CD4-positive, CD25-positive, alpha-beta regulatory T cell (primary cell): Measurements from ENCODE around the gene CPA5. TPM values are rescaled to one million over a fixed set of nuclear protein-coding genes. Genes with fewer than 3 reads are reported as not detected.

ENCODE experiments used
- ATAC-seq, 2 donors: fragments of 150-1000 bp; cut with Tn5 transposase; one replicate each; pipeline ENCODE4 v1.10.0; 2021; ENCODE audit warnings: low read depth in 2 of 2, moderate number of reproducible peaks in 2 of 2, moderate library complexity in 1 of 2
- DNase-seq, 3 donors: peaks; one replicate each; pipeline versions ENCODE4 v3.0.0 to v3.0.0-alpha.2; 2012 to 2022; ENCODE audit warnings: mixed read lengths in 1 of 3
- H3K27ac ChIP-seq: one replicate; pipeline ENCODE4 v1.7.0; 2013; ENCODE audit warnings: mild to moderate bottlenecking, low read length; ENCODE audit not compliant: insufficient read depth, poor library complexity, severe bottlenecking
- H3K27me3 ChIP-seq: one replicate; pipeline ENCODE4 v1.7.0; 2013; ENCODE audit warnings: low read length; ENCODE audit not compliant: control insufficient read depth, insufficient read depth
- H3K36me3 ChIP-seq: one replicate; pipeline ENCODE4 v1.7.0; 2013; ENCODE audit warnings: mild to moderate bottlenecking, low read length, moderate library complexity; ENCODE audit not compliant: control insufficient read depth, insufficient read depth
- H3K4me1 ChIP-seq: 2 replicates; pipeline ENCODE4 v1.7.0; 2013; ENCODE audit warnings: mild to moderate bottlenecking, low read length; ENCODE audit not compliant: insufficient read depth, control insufficient read depth, poor library complexity, severe bottlenecking
- H3K4me3 ChIP-seq: one replicate; pipeline ENCODE4 v1.7.0; 2013; ENCODE audit warnings: low read depth, mild to moderate bottlenecking, low read length, moderate library complexity
- H3K9me3 ChIP-seq, 2 experiments: 1 replicate in 1 of 2; 2 replicates in 1 of 2; pipeline ENCODE4 v1.7.0; 2013; ENCODE audit warnings: low read length in 2 of 2, mild to moderate bottlenecking in 1 of 2, moderate library complexity in 1 of 2; ENCODE audit not compliant: control insufficient read depth in 2 of 2
- H3K27ac Mint-ChIP-seq, 3 donors: one replicate each; pipeline ENCODE4 v1.8.0; 2020 to 2022; ENCODE audit warnings: mild to moderate bottlenecking in 3 of 3, mixed read lengths in 3 of 3, moderate library complexity in 2 of 3
- H3K27me3 Mint-ChIP-seq: one replicate; pipeline ENCODE4 v1.8.0; 2022; ENCODE audit warnings: mild to moderate bottlenecking, mixed read lengths
- H3K36me3 Mint-ChIP-seq: one replicate; pipeline ENCODE4 v1.8.0; 2020; ENCODE audit warnings: mixed read lengths
- H3K4me1 Mint-ChIP-seq, 4 donors: one replicate each; pipeline ENCODE4 v1.8.0; 2020 to 2022; ENCODE audit warnings: mixed read lengths in 4 of 4, mild to moderate bottlenecking in 1 of 4
- H3K4me3 Mint-ChIP-seq, 4 donors: one replicate each; pipeline ENCODE4 v1.8.0; 2020 to 2022; ENCODE audit warnings: mild to moderate bottlenecking in 4 of 4, mixed read lengths in 4 of 4, moderate library complexity in 3 of 4
- H3K9me3 Mint-ChIP-seq, 7 donors: one replicate each; pipeline ENCODE4 v1.8.0; 2020 to 2022; ENCODE audit warnings: mixed read lengths in 7 of 7, mild to moderate bottlenecking in 3 of 7, moderate library complexity in 2 of 7
- polyA plus RNA-seq, 4 donors: library from polyadenylated mRNA; unstranded; fragments of 300-500 nt; fragmentation: Illumina TruSeq; gene quantifications; one replicate each; pipeline ENCODE4 v1.2.3, GENCODE V29; 2021
- total RNA-seq: library from RNA; stranded (reverse); gene quantifications from one replicate; pipeline ENCODE4 v1.2.3, GENCODE V29; 2022

Gene CPA5
- total and polyA plus RNA-seq, 5 donors from 2014 or later = 4.3 to 86.2 (median 59.1) TPM

DNA sequence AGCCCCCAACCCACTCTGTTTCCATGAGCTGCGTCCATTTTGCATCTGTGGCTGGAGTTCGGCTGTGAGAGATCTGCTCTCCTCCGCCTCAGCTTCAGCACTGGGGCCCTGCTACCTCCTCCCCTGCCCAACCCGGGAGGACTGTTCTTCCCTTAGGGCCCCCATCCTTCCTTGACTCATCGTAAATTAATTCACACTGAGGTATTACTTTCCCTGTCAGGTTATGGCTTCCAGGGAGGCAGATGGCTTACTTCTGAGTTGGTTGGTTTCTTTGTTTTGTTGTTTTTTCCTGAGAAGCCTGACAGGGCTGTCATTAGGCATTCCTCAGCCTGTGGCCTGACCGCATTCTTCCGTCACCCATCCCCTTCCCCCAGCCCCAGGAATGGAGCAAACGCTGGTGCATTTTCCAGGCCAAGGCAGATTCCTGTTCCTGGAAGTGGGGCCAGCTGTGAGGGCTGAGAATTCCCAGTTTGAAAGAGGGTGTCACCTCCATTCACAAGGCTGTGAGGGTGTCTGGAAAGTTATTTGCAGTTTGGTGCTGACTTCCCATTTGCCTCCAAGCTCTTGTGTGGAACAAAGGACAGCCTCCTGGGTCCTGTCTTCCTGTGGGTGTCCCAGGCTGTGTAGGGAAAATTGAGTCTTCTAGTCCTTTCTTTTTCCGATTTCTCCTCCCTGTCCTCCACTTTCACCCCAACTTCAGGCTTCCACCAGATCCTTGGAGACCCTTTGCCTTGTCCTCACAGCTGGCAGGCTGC, 11.7 kb downstream of the CPA5 start:
- Mint-ChIP-seq H3K27me3 (peaks cover 5% of the 10 kb centered on the region), H3K27ac (no peak overlapping the region), H3K9me3 (peaks cover 0 to 13% (median 3%) of the 10 kb centered on the region in 7 donors), H3K36me3 (peaks cover 7% of the 10 kb centered on the region), H3K4me1 (peaks cover 0 to 7% (median 5%) of the 10 kb centered on the region in 4 donors), H3K4me3 (no peak overlapping the region)
- H3K27ac ChIP-seq = no peak overlapping the region
- ATAC-seq = no peak
- H3K9me3 ChIP-seq = peaks cover 0 to 5% of the 10 kb centered on the region in 2 experiments
- no peaks in the 10 kb centered on the region for H3K27me3 ChIP-seq
- DNase-seq = no peak
- H3K4me1 ChIP-seq = no peaks in the 10 kb centered on the region
- no peaks in the 10 kb centered on the region for H3K36me3 ChIP-seq
- H3K4me3 ChIP-seq = no peak overlapping the region

GRCh38 chr7:130356876-130357611, 12.4 kb downstream of the CPA5 start:
- Histone ChIP-seq H3K4me3 (no peak overlapping the region), H3K27ac (no peak overlapping the region), H3K27me3 (no peaks in the 10 kb centered on the region), H3K9me3 (peaks cover 0 to 5% of the 10 kb centered on the region in 2 experiments), H3K4me1 (no peaks in the 10 kb centered on the region), H3K36me3 (no peaks in the 10 kb centered on the region)
- DNase-seq (no peak), ATAC-seq (no peak)
- H3K4me1 Mint-ChIP-seq = peaks cover 0 to 7% (median 4%) of the 10 kb centered on the region in 4 donors
- H3K9me3 Mint-ChIP-seq = peaks cover 0 to 13% (median 3%) of the 10 kb centered on the region in 7 donors
- H3K27me3 Mint-ChIP-seq = peaks cover 5% of the 10 kb centered on the region
- no peak overlapping the region for H3K27ac Mint-ChIP-seq
- peaks cover 7% of the 10 kb centered on the region for H3K36me3 Mint-ChIP-seq
- no peak overlapping the region for H3K4me3 Mint-ChIP-seq

DNA sequence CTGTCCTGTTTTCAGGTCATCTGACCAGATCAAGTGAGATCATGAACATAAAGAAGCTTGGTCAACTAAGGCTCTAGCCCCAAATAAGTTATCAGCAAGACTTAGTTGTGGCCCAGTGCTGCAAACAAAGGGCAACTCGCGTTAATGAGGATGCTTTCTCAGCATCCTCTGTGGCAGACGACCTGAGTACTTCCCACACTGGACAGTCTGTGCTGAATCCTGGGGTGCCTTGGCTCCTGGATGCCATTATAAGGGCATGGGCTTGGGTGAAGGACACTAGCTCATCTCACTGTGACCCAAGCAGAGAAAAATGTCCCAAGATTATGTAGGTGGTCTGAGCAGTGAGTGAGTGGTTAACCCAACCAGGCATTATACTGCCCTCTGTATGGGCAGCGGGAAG, 13.9 kb downstream of the CPA5 start:
- H3K27me3 Mint-ChIP-seq = peaks cover 3% of the 10 kb centered on the region

GRCh38 chr7:130359276-130359857, 14.8 kb downstream of the CPA5 start:
- no peak overlapping the region for H3K4me3 ChIP-seq
- no peaks in the 10 kb centered on the region for H3K27me3 ChIP-seq
- H3K36me3 Mint-ChIP-seq = peaks cover 7% of the 10 kb centered on the region
- no peak overlapping the region for H3K27ac ChIP-seq
- H3K4me3 Mint-ChIP-seq = no peak overlapping the region
- no peaks in the 10 kb centered on the region for H3K36me3 ChIP-seq
- peaks cover 0 to 5% of the 10 kb centered on the region in 2 experiments for H3K9me3 ChIP-seq
- no peaks in the 10 kb centered on the region for H3K4me1 ChIP-seq
- no peak for DNase-seq
- H3K27ac Mint-ChIP-seq = no peak overlapping the region
- ATAC-seq = no peak
- peaks cover 0 to 3% (median 0%) of the 10 kb centered on the region in 4 donors for H3K4me1 Mint-ChIP-seq
- no peaks in the 10 kb centered on the region for H3K27me3 Mint-ChIP-seq
- peaks cover 0 to 13% (median 3%) of the 10 kb centered on the region in 7 donors for H3K9me3 Mint-ChIP-seq

More for the DNA sequence above, 13.9 kb downstream of the CPA5 start:
- no peaks in the 10 kb centered on the region for H3K36me3 ChIP-seq
- ATAC-seq (no peak), DNase-seq (no peak)
- Mint-ChIP-seq H3K27ac (no peak overlapping the region), H3K9me3 (peaks cover 0 to 13% (median 3%) of the 10 kb centered on the region in 7 donors), H3K36me3 (peaks cover 7% of the 10 kb centered on the region), H3K4me1 (peaks cover 0 to 4% (median 3%) of the 10 kb centered on the region in 4 donors), H3K4me3 (no peak overlapping the region)
- H3K27ac ChIP-seq = no peak overlapping the region
- no peaks in the 10 kb centered on the region for H3K4me1 ChIP-seq
- no peaks in the 10 kb centered on the region for H3K27me3 ChIP-seq
- H3K4me3 ChIP-seq = no peak overlapping the region
- H3K9me3 ChIP-seq = peaks cover 0 to 5% of the 10 kb centered on the region in 2 experiments

DNA sequence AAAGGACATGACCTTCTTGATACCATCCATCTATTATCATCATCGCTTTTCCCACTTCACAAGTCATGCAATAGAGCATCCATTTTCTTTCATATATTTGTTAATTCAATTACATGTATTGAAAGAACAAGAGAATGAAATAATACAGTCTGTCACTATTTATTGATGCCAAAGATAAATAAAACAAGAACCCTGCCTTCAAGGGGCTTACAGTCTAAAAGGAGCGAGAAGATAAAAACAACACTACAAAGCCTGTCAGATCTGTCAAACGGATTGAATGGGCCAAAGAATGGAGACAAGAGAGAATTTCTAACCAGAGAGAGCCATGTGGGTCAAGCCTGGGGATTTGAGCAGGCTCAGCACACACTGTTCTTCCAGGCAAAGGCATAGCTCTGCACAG, 15.9 kb downstream of the CPA5 start:
- peaks cover 7% of the 10 kb centered on the region for H3K36me3 Mint-ChIP-seq
- DNase-seq (no peak), ATAC-seq (no peak)
- no peak overlapping the region for H3K27ac Mint-ChIP-seq
- Histone ChIP-seq H3K27ac (no peak overlapping the region), H3K4me3 (no peak overlapping the region), H3K9me3 (peaks cover 0 to 5% of the 10 kb centered on the region in 2 experiments), H3K36me3 (no peaks in the 10 kb centered on the region), H3K27me3 (no peaks in the 10 kb centered on the region), H3K4me1 (peaks cover under 1% of the 10 kb centered on the region)
- H3K4me1 Mint-ChIP-seq = peaks cover 0 to 11% (median 6%) of the 10 kb centered on the region in 4 donors
- H3K9me3 Mint-ChIP-seq = peaks cover 0 to 13% (median 3%) of the 10 kb centered on the region in 7 donors
- H3K27me3 Mint-ChIP-seq = no peaks in the 10 kb centered on the region
- H3K4me3 Mint-ChIP-seq = no peak overlapping the region

- Histone ChIP-seq H3K27ac (no peak overlapping the region), H3K9me3 (peaks cover 0 to 5% of the 10 kb centered on the region in 2 experiments), H3K4me3 (no peak overlapping the region), H3K4me1 (peaks cover 12% of the 10 kb centered on the region), H3K36me3 (no peaks in the 10 kb centered on the region), H3K27me3 (no peaks in the 10 kb centered on the region)
- ATAC-seq = no peak
- H3K9me3 Mint-ChIP-seq = peaks cover 0 to 13% (median 3%) of the 10 kb centered on the region in 7 donors
- peaks cover 5% of the 10 kb centered on the region for H3K36me3 Mint-ChIP-seq
- H3K27ac Mint-ChIP-seq = no peak overlapping the region
- no peak for DNase-seq
- no peaks in the 10 kb centered on the region for H3K27me3 Mint-ChIP-seq
- no peak overlapping the region for H3K4me3 Mint-ChIP-seq
- peaks cover 0 to 23% (median 10%) of the 10 kb centered on the region in 4 donors for H3K4me1 Mint-ChIP-seq
Measured at GRCh38 chr7:130361681-130362080, 17.1 kb downstream of the CPA5 start.

DNA sequence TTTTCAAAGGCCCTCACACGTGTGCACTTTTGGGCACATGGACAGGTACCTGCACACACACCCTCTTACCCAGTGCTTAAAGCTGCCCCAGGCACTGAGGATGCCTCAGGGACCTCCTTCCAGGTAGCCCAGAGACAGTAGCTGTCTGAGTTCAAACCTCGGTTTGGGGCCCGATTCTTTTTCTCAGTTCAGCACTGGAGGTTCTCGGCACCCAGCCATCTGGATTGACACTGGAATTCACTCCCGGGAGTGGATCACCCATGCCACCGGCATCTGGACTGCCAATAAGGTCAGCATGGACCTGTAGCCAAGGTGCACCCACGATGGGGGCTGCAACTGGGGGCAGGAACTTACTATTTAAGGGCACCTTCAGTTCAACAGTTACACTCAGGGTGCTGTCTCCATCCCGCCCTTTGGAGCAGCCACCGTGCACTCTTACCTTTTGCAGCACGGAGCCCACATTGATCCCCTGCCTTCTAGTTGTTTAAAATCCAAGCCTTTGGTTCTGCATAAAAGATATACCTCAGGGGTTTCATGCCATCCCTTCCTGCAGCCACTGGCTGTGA, 17.7 kb downstream of the CPA5 start:
- H3K4me1 Mint-ChIP-seq = peaks cover 0 to 29% (median 16%) of the 10 kb centered on the region in 4 donors
- no peak for ATAC-seq
- H3K27me3 ChIP-seq = no peaks in the 10 kb centered on the region
- H3K36me3 Mint-ChIP-seq = peaks cover 4% of the 10 kb centered on the region
- H3K4me1 ChIP-seq = peaks cover 19% of the 10 kb centered on the region
- H3K27ac Mint-ChIP-seq = no peak overlapping the region
- H3K9me3 ChIP-seq = peaks cover 0 to 5% of the 10 kb centered on the region in 2 experiments
- H3K9me3 Mint-ChIP-seq = peaks cover 0 to 13% (median 3%) of the 10 kb centered on the region in 7 donors
- H3K27ac ChIP-seq = no peak overlapping the region
- DNase-seq = no peak
- no peaks in the 10 kb centered on the region for H3K27me3 Mint-ChIP-seq
- no peak overlapping the region for H3K4me3 ChIP-seq
- H3K4me3 Mint-ChIP-seq = no peak overlapping the region
- H3K36me3 ChIP-seq = no peaks in the 10 kb centered on the region
